ENCODE measurements around the gene PIGU.

PIGU gene

DNA sequence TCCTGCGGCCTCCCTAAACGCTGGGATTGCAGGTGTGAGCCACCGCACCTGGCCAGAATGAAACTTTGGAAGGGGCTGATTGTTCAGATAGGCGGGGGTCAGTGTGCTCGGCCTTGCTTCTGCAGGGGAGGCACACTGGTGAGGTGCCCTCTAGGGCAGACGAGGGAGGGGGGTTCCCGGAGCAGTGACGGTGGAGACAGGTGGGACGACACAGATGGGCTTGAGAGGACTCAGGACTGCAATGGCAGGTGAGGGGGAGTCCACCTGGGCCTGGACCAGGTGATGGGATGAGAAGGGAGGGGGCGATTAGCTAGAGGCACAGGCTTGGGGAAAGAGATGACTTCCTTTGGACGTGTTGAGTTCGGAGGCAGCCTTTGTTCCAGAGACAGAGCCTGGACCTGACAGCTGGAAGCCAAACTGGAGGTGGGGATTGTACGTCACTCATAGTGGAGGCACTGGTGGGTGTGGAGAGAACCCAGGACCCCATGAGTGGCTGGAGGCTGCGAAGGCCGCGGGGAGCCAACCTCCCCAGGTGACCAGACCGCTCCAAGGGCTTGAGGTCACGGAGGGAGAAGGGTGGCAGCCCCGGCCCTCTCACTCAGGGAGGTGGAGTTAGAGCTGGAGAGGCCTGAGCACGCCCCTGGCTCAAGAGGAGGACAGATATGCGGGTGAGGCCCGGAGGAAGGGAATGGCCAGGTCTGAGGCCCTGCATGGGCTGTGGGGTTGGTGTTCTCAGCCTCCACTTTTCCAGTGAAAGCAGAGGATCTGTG lies 128.9 kb downstream of the PIGU start:
- TF ChIP-seq, protein P1, sequence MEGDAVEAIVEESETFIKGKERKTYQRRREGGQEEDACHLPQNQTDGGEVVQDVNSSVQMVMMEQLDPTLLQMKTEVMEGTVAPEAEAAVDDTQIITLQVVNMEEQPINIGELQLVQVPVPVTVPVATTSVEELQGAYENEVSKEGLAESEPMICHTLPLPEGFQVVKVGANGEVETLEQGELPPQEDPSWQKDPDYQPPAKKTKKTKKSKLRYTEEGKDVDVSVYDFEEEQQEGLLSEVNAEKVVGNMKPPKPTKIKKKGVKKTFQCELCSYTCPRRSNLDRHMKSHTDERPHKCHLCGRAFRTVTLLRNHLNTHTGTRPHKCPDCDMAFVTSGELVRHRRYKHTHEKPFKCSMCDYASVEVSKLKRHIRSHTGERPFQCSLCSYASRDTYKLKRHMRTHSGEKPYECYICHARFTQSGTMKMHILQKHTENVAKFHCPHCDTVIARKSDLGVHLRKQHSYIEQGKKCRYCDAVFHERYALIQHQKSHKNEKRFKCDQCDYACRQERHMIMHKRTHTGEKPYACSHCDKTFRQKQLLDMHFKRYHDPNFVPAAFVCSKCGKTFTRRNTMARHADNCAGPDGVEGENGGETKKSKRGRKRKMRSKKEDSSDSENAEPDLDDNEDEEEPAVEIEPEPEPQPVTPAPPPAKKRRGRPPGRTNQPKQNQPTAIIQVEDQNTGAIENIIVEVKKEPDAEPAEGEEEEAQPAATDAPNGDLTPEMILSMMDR (IDR thresholded peaks at IDR 0.05; ENCODE audit: borderline replicate concordance, control extremely low read depth, extremely low read depth, insufficient read depth, missing control alignments) = no peak
- in situ Hi-C loops (cut with MboI; ENCODE audit: low sequenced_read_pairs, unreplicated experiment) = no loop called here
- no peak for DNase-seq (ENCODE audit: low spot score)

DNA sequence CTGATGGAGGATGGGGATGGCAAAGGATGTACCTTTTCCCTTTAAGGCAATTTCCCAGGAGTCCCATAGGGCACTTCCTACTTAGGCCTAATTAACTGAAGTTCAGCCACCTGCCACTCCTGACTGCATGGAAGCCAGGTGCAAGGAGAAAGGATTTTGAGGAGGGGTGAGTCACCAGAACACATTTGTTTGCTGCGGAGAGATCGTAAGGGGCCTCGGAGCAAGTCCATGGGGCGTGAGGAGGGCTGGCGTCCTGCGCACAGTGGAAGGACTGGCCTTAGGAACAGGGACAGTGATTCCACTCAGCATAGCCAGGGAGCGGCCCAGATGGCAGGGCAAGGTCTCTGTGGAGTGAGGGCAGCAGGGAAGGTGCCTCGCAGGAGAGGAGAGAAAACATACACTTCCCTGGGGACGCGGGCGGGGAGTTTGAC lies 130.1 kb downstream of the PIGU start:
- in situ Hi-C loops (cut with MboI; ENCODE audit: low sequenced_read_pairs, unreplicated experiment) = no loop called here
- TF ChIP-seq, protein P1 (IDR thresholded peaks at IDR 0.05; ENCODE audit: borderline replicate concordance, control extremely low read depth, extremely low read depth, insufficient read depth, missing control alignments) = no peak
- no peak for DNase-seq (ENCODE audit: low spot score)

DNA sequence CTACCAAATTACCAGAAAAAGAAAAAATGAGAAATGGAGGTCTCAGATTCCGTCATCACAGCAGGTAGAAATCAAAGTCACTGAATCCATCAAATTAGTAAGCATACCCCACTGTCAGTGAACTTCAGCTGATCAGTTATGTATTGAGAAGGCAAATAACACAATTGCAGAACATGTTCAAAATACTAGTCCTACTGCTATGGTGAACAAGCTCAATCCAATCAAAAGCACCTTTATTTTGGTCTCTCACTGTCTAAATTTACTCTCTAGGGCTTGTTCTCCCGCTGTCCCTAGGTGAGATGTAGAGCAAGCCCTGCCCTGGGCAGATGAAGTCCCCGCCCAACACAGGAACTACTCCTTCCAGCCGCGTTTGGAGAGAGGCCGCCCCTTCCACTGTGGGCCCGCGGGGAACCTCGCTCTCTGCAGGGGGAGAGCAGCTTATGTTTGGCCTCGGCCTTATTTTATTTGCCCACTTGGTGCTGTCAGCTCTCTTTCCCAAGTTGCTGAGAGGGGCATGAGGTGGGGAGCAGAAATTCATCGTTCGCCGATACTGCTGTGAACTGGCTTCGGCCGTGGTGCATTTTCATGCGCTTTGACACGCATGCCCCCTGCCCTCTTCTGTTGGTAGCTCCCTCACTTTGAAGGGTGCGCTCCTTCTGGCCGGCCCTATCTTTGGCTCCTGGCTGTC lies 132.6 kb downstream of the PIGU start:
- in situ Hi-C loops (cut with MboI; ENCODE audit: low sequenced_read_pairs, unreplicated experiment) = no loop called here
- TF ChIP-seq, protein P1 (IDR thresholded peaks at IDR 0.05; ENCODE audit: borderline replicate concordance, control extremely low read depth, extremely low read depth, insufficient read depth, missing control alignments) = no peak
- DNase-seq (ENCODE audit: low spot score) = no peak

DNA sequence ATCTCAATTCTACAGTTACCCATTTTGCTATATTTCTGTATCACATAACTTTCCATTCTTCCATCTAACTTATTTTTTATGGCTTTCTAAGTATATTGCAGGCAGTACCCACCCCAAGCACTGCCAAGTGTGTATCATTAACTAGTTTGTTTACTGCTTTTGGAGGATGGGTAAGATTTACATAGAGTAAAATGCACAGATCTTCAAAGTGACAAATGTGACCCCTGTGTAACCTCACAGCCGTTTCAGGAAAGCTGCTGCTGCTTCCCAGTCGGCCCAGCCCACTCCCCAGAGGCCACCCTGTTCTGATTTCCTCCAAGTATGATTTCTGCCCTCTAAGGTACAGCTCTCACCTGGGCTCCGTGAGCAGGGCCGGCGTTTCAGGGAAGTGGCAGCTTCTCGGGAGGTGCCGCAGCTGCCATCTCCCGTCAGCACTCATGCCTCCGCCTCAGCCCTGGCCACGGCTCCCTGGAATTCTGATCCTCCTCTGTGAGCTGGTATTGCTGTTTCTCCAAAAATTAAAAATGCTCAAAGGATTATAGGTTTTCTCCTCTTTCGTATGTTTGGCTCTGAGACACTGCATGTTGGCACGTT lies 133.3 kb downstream of the PIGU start:
- TF ChIP-seq, protein P1 (IDR thresholded peaks at IDR 0.05; ENCODE audit: borderline replicate concordance, control extremely low read depth, extremely low read depth, insufficient read depth, missing control alignments) = no peak
- in situ Hi-C loops (cut with MboI; ENCODE audit: low sequenced_read_pairs, unreplicated experiment) = no loop called here
- no peak for DNase-seq (ENCODE audit: low spot score)

DNA sequence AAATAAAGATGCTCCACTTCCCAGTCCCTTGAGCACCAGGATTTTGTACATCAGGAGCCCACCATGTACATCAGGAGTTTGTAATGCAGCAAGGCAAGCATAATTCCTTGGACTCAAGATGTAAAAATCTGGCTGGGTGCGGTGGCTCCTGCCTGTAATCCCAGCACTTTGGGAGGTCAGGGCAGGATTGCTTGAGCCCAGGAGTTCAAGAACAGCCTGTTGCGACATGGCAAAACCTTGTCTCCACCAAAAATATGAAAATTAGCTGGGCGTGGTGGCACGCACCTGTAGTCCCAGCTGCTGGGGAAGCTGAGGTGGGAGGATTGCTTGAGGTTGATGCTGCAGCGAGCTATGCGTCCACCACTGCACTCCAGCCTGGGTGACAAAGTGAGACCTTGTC lies 134.5 kb downstream of the PIGU start:
- DNase-seq (ENCODE audit: low spot score) = no peak
- TF ChIP-seq, protein P1 (IDR thresholded peaks at IDR 0.05; ENCODE audit: borderline replicate concordance, control extremely low read depth, extremely low read depth, insufficient read depth, missing control alignments) = no peak
- in situ Hi-C loops (cut with MboI; ENCODE audit: low sequenced_read_pairs, unreplicated experiment) = no loop called here

DNA sequence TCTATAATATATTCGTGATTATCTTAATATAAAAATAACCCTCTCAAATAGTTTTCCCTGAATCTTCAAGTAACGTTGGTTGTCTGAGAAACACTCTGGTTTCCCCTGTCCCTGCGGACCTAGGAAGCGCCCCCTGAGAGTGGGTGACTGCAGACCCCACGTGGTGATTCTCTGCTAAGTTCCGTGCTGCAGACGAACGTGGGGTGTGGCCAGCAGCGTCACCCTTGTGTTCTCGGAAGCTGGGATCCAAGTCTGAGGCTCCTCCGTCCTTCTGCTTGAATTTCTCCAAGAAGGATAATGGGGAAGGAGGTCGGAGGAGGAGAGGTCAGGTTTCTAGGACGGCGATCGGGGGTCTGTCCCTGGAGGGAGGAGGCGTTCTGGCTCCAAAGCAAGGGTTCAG lies 135.0 kb downstream of the PIGU start:
- DNase-seq (ENCODE audit: low spot score) = no peak
- in situ Hi-C loops (cut with MboI; ENCODE audit: low sequenced_read_pairs, unreplicated experiment) = no loop called here
- TF ChIP-seq, protein P1 (IDR thresholded peaks at IDR 0.05; ENCODE audit: borderline replicate concordance, control extremely low read depth, extremely low read depth, insufficient read depth, missing control alignments) = no peak

Data from GM13976 (cell line).